PC-9 (cell line): ENCODE results near the gene EFCAB7.

Experiments
- CTCF ChIP-seq: fragments of 200-600 bp; sonication (generic); conservative IDR thresholded peaks from 2 replicates; pipeline ENCODE4 v1.6.1; 2017; ENCODE audit warnings: mixed run types, antibody characterized with exemption, mild to moderate bottlenecking, moderate library complexity
- EZH2 ChIP-seq: fragments of 200-600 bp; sonication (generic); IDR thresholded peaks from 2 replicates; pipeline ENCODE4 v1.8.0; 2017; ENCODE audit warnings: antibody characterized with exemption, low read depth

GRCh38 chr1:63599799-63600198 is 76.5 kb downstream of the EFCAB7 start:
- TF ChIP-seq CTCF (no peak), EZH2 (no peak)
